SK-N-SH (cell line): ENCODE data around the gene SLC35F1. TPM values are rescaled to one million over a fixed set of nuclear protein-coding genes. Genes with fewer than 3 reads are reported as not detected.

Experiments used
- CTCF ChIA-PET: fragments of 300-600, 350-600 bp; formaldehyde crosslinking; extraction: SDS; loops from one replicate; lab custom pipeline; 2021; lab: Yijun Ruan, JAX
- POLR2A ChIA-PET: fragments of 350-600 bp; sonication (Branson Sonifier 250); formaldehyde crosslinking; extraction: SDS; loops from one replicate; lab custom pipeline; 2020; ENCODE audit warnings: antibody characterized with exemption, inconsistent platforms; lab: Yijun Ruan, JAX
- DNase-seq: peaks from one replicate; pipeline ENCODE4 v3.0.0; 2012
- H2AFZ ChIP-seq: fragments of 200-600 bp; sonication (generic); 2 replicates; pipeline ENCODE4 v1.8.1; 2016; ENCODE audit warnings: antibody characterized with exemption, mild to moderate bottlenecking, low read depth
- H3F3A ChIP-seq: fragments of 200-600 bp; sonication (generic); replicated peaks from 2 replicates; pipeline ENCODE3; 2016; ENCODE audit warnings: antibody characterized with exemption, mild to moderate bottlenecking; ENCODE audit not compliant: insufficient read depth
- H3K27ac ChIP-seq, 2 experiments: fragments of 200-500 bp in 1 of 2; fragments of 200-600 bp in 1 of 2; sonication (Bioruptor generic) in 1 of 2; sonication (generic), shearing (Covaris generic) in 1 of 2; 2 replicates each; pipeline versions ENCODE4 v1.5.1 to v1.6.1; 2014 to 2016; ENCODE audit warnings: low read depth in 2 of 2, inconsistent platforms in 1 of 2, low read length in 1 of 2, mild to moderate bottlenecking in 1 of 2, mixed read lengths in 1 of 2
- H3K27me3 ChIP-seq: fragments of 200-600 bp; sonication (generic), shearing (Covaris generic); 2 replicates; pipeline ENCODE4 v1.6.1; 2016; ENCODE audit warnings: mixed run types; ENCODE audit not compliant: insufficient read depth
- H3K36me3 ChIP-seq, 2 experiments: fragments of 200-500 bp in 1 of 2; fragments of 200-600 bp in 1 of 2; sonication (Bioruptor generic) in 1 of 2; sonication (generic) in 1 of 2; replicated peaks in 1 of 2; 2 replicates each; pipeline versions ENCODE3 to v1.5.1; 2014 to 2016; ENCODE audit warnings: low read length in 1 of 2, mild to moderate bottlenecking in 1 of 2; ENCODE audit not compliant: insufficient read depth in 2 of 2, control insufficient read depth in 1 of 2
- H3K4me1 ChIP-seq, 2 experiments: fragments of 200-500 bp in 1 of 2; fragments of 200-600 bp in 1 of 2; sonication (Bioruptor generic) in 1 of 2; sonication (generic), shearing (Covaris generic) in 1 of 2; 2 replicates each; pipeline versions ENCODE4 v1.5.1 to v1.6.1; 2014 to 2016; ENCODE audit warnings: low read depth in 1 of 2, low read length in 1 of 2, mixed run types in 1 of 2; ENCODE audit not compliant: insufficient read depth in 2 of 2, control insufficient read depth in 1 of 2
- H3K4me2 ChIP-seq: fragments of 200-600 bp; sonication (generic), shearing (Covaris generic); 2 replicates; pipeline ENCODE4 v1.6.1; 2017; ENCODE audit warnings: mixed run types
- H3K4me3 ChIP-seq, 2 experiments: fragments of 200-500 bp in 1 of 2; fragments of 200-600 bp in 1 of 2; sonication (Bioruptor generic) in 1 of 2; sonication (generic), shearing (Covaris generic) in 1 of 2; 2 replicates each; pipeline versions ENCODE4 v1.5.1 to v1.8.1; 2014 to 2016; ENCODE audit warnings: low read depth in 2 of 2, inconsistent platforms in 1 of 2, low read length in 1 of 2, mild to moderate bottlenecking in 1 of 2, mixed read lengths in 1 of 2, moderate library complexity in 1 of 2
- H3K79me2 ChIP-seq: fragments of 200-600 bp; sonication (generic); 2 replicates; pipeline ENCODE4 v1.8.1; 2017; ENCODE audit warnings: mild to moderate bottlenecking; ENCODE audit not compliant: insufficient read depth
- H3K9ac ChIP-seq: fragments of 200-600 bp; sonication (generic); 2 replicates; pipeline ENCODE4 v1.6.1; 2017; ENCODE audit warnings: mixed run types
- H3K9me2 ChIP-seq: fragments of 200-600 bp; sonication (generic); 2 replicates; pipeline ENCODE4 v1.6.1; 2017; ENCODE audit warnings: mixed run types
- H3K9me3 ChIP-seq: fragments of 200-600 bp; sonication (generic); 2 replicates; pipeline ENCODE4 v1.6.1; 2017; ENCODE audit warnings: mixed run types, mild to moderate bottlenecking, moderate library complexity
- H4K20me1 ChIP-seq: fragments of 200-600 bp; sonication (generic); 2 replicates; pipeline ENCODE4 v1.6.1; 2017; ENCODE audit warnings: mild to moderate bottlenecking, mixed run types; ENCODE audit not compliant: insufficient read depth
- EZH2phosphoT487 ChIP-seq: fragments of 200-600 bp; sonication (generic); IDR thresholded peaks from 2 replicates; pipeline ENCODE4 v1.6.1; 2017; ENCODE audit warnings: low read depth, mixed run types, mild to moderate bottlenecking, antibody characterized with exemption, moderate library complexity, borderline replicate concordance
- JUND ChIP-seq: IDR thresholded peaks from 2 replicates; pipeline ENCODE4 v1.4.0; 2012
- NRF1 ChIP-seq: IDR thresholded peaks from 2 replicates; pipeline ENCODE4 v1.6.1; 2012; ENCODE audit warnings: low read depth, mild to moderate bottlenecking, low read length
- POLR2AphosphoS5 ChIP-seq: IDR thresholded peaks from 2 replicates; pipeline ENCODE4 v1.6.1; 2012; ENCODE audit warnings: low read depth, low read length
- RCOR1 ChIP-seq: fragments of 150-350 bp; IDR thresholded peaks from 2 replicates; pipeline ENCODE4 v1.6.1; 2017; ENCODE audit warnings: antibody characterized with exemption, low read length
- TCF12 ChIP-seq: IDR thresholded peaks from 2 replicates; pipeline ENCODE4 v1.4.0; 2012
- TEAD4 ChIP-seq: IDR thresholded peaks from 2 replicates; pipeline ENCODE4 v1.4.0; 2012; ENCODE audit warnings: mild to moderate bottlenecking, borderline replicate concordance; ENCODE audit not compliant: insufficient read depth
- WGBS: methylation state at CpG from one replicate; pipeline ENCODE4 v1.1.6; 2017; ENCODE audit warnings: low lambda C conversion rate; 5-methylcytosine and 5-hydroxymethylcytosine counted together
- polyA plus RNA-seq, 3 experiments: library from polyadenylated mRNA; depleted of rRNA; stranded (reverse); fragments of >200 nt; gene quantifications; 2 replicates each; pipeline ENCODE4 v1.2.3, GENCODE V29; 2012
- TF ChIP-seq, protein P1 (sequence below): IDR thresholded peaks from 2 replicates; pipeline ENCODE4; 2012
- TF ChIP-seq, protein P2 (sequence below): IDR thresholded peaks from 2 replicates; pipeline ENCODE4 v1.6.1; 2012; ENCODE audit warnings: mild to moderate bottlenecking, low read depth, low read length, moderate library complexity
- TF ChIP-seq, protein P3 (sequence below): fragments of 200-600 bp; sonication (generic); IDR thresholded peaks from 2 replicates; pipeline ENCODE4 v1.6.1; 2017; ENCODE audit warnings: antibody characterized with exemption, mild to moderate bottlenecking, moderate library complexity
- TF ChIP-seq, protein P4 (sequence below): fragments of 150-350 bp; IDR thresholded peaks from 2 replicates; pipeline ENCODE4 v1.6.1; 2016; ENCODE audit warnings: mild to moderate bottlenecking, low read depth, low read length

SLC35F1 gene
- polyA plus RNA-seq, 1 of the 3 experiments (the other 2 are of a cell fraction), result under 0.01 TPM

DNA sequence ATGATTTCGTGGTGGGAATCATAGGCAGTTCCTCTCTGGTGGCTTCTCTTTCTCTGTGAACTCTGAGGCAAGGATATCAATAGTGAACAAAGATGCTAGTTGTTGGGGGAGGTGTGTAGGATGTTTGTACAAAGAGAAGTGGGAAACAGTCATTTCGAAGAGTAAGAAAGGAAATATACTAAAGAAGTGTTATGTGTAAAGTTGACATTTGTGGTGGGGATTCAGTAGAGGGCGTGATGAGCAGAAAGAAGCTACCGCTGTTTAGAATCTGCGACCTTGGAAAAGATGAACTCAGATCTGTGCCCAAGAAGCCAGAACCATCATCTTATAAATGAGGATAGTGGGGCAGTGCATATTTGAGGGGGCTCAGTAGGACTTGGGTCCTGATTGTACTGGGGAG, 11.4 kb downstream of the SLC35F1 start:
- H3K36me3 ChIP-seq, result no peaks in the 10 kb centered on the region
- no peak for DNase-seq
- H3K27me3 ChIP-seq, result peaks cover 13% of the 10 kb centered on the region; the same call in 1 of the 2 replicates
- ChIA-PET CTCF (interaction anchor here (2.1 kb wide), 1 partner anchor 11 kb away, joined by 5 read pairs; the partner anchor contains the start of gene SLC35F1), POLR2A (no interaction called here)
- no peak overlapping the region for H3K9ac ChIP-seq
- H3K4me3 ChIP-seq, result no peak overlapping the region
- no peak overlapping the region for H3K4me2 ChIP-seq
- TF ChIP-seq, protein P1, sequence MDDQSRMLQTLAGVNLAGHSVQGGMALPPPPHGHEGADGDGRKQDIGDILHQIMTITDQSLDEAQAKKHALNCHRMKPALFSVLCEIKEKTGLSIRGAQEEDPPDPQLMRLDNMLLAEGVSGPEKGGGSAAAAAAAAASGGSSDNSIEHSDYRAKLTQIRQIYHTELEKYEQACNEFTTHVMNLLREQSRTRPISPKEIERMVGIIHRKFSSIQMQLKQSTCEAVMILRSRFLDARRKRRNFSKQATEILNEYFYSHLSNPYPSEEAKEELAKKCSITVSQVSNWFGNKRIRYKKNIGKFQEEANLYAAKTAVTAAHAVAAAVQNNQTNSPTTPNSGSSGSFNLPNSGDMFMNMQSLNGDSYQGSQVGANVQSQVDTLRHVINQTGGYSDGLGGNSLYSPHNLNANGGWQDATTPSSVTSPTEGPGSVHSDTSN, result no peak
- TF ChIP-seq POLR2AphosphoS5 (no peak), EZH2phosphoT487 (no peak), TEAD4 (no peak), NRF1 (no peak), TCF12 (no peak), RCOR1 (no peak), JUND (no peak)
- TF ChIP-seq, protein P2, sequence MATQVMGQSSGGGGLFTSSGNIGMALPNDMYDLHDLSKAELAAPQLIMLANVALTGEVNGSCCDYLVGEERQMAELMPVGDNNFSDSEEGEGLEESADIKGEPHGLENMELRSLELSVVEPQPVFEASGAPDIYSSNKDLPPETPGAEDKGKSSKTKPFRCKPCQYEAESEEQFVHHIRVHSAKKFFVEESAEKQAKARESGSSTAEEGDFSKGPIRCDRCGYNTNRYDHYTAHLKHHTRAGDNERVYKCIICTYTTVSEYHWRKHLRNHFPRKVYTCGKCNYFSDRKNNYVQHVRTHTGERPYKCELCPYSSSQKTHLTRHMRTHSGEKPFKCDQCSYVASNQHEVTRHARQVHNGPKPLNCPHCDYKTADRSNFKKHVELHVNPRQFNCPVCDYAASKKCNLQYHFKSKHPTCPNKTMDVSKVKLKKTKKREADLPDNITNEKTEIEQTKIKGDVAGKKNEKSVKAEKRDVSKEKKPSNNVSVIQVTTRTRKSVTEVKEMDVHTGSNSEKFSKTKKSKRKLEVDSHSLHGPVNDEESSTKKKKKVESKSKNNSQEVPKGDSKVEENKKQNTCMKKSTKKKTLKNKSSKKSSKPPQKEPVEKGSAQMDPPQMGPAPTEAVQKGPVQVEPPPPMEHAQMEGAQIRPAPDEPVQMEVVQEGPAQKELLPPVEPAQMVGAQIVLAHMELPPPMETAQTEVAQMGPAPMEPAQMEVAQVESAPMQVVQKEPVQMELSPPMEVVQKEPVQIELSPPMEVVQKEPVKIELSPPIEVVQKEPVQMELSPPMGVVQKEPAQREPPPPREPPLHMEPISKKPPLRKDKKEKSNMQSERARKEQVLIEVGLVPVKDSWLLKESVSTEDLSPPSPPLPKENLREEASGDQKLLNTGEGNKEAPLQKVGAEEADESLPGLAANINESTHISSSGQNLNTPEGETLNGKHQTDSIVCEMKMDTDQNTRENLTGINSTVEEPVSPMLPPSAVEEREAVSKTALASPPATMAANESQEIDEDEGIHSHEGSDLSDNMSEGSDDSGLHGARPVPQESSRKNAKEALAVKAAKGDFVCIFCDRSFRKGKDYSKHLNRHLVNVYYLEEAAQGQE, result no peak
- TF ChIP-seq, protein P3, sequence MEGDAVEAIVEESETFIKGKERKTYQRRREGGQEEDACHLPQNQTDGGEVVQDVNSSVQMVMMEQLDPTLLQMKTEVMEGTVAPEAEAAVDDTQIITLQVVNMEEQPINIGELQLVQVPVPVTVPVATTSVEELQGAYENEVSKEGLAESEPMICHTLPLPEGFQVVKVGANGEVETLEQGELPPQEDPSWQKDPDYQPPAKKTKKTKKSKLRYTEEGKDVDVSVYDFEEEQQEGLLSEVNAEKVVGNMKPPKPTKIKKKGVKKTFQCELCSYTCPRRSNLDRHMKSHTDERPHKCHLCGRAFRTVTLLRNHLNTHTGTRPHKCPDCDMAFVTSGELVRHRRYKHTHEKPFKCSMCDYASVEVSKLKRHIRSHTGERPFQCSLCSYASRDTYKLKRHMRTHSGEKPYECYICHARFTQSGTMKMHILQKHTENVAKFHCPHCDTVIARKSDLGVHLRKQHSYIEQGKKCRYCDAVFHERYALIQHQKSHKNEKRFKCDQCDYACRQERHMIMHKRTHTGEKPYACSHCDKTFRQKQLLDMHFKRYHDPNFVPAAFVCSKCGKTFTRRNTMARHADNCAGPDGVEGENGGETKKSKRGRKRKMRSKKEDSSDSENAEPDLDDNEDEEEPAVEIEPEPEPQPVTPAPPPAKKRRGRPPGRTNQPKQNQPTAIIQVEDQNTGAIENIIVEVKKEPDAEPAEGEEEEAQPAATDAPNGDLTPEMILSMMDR, result no peak
- TF ChIP-seq, protein P4, sequence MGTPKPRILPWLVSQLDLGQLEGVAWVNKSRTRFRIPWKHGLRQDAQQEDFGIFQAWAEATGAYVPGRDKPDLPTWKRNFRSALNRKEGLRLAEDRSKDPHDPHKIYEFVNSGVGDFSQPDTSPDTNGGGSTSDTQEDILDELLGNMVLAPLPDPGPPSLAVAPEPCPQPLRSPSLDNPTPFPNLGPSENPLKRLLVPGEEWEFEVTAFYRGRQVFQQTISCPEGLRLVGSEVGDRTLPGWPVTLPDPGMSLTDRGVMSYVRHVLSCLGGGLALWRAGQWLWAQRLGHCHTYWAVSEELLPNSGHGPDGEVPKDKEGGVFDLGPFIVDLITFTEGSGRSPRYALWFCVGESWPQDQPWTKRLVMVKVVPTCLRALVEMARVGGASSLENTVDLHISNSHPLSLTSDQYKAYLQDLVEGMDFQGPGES, result no peak
- no peak overlapping the region for H3K27ac ChIP-seq
- H2AFZ ChIP-seq, result no peak overlapping the region
- no peaks in the 10 kb centered on the region for H3K79me2 ChIP-seq
- no peaks in the 10 kb centered on the region; a peak in 1 of 4 replicates for H3K4me1 ChIP-seq
- H3F3A ChIP-seq, result no peaks in the 10 kb centered on the region
- no peaks in the 10 kb centered on the region for H3K9me2 ChIP-seq
- no peaks in the 10 kb centered on the region for H3K9me3 ChIP-seq
- 2% methylated on average over 5 of the region's 5 CpGs for WGBS
- no peaks in the 10 kb centered on the region for H4K20me1 ChIP-seq
